Right ventricle myocardium superior (tissue), 1 donor: ENCODE data around the gene RBKS. TPM values are rescaled to one million over a fixed set of nuclear protein-coding genes. Genes with fewer than 3 reads are reported as not detected.

Experiments
- ATAC-seq: fragments of 200-7000 bp; cut with Tn5 transposase; one replicate; pipeline ENCODE4 v1.9.1; 2020; ENCODE audit warnings: mild to moderate bottlenecking; ENCODE audit not compliant: poor library complexity
- DNase-seq: peaks from one replicate; pipeline ENCODE4 v3.0.0-alpha.2; 2020
- intact Hi-C: fragments of 100-400 bp; cut with DNase I; formaldehyde crosslinking; loops from one replicate; pipeline ENCODE4 v1.11.2; 2022
- total RNA-seq: library from RNA; stranded (reverse); fragmentation: NEBNext Ultra II Directional; extraction: Animal tissue kit (Norgen Biotek cat#: 25700); gene quantifications from one replicate; pipeline ENCODE4 v1.2.1, GENCODE V29; 2021
- donor health status: DM: no; HTN: yes; CAD: no; lungs with severe emphysema.

RBKS gene
- total RNA-seq, 1 donor from 2014 or later = 4.2 TPM

DNA sequence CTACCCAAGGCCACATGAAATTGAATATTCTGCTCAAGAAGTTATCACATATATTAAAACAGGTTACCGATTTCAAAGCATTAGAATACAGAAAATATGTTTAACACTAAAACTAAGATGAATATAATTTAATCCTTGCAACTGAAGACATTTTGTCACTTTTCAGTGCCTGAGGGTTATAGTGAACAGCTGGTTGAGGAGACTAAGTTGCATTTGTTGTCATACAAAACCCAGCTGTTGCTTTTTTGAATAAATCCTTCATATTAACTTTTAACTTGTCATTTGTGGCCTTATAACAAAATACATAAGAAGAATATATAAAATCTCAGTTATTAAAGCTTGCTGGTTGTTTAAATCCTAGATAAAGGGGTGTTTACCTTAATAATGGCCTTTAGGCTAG is 37.5 kb downstream of the RBKS start:
- ATAC-seq (no peak), DNase-seq (no peak)
- intact Hi-C loops = no loop called here

DNA sequence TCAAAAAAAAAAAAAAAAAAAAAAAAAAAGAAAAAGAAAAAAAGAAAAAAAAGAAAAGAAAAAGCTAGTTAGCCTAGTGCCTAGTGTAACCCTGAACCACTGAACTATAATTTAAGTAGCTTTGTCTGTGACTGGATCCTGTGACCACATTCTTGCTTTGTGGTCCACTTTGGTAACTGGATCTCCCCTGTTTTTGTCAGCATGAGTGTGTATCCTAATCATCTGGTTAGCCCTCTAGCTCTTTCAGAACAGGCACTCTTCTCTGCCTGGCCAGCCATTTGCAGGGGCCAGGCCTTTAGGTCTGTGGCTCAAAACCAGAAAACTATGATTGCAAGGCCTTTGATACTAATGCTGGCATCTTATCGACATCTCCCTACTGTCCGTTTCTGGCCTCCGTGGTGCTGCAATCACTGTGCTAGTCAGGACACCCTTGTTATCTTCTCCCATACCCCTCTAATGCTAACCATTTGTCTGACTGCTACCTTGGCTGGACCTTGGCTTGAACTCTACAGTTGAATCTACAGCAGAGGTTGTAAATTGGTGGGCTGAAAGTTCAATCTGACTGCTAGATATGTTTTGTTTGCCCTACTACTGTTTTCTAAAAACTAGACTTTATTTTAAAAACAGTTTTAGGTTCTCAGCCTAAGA is 40.5 kb downstream of the RBKS start:
- intact Hi-C loops = no loop called here
- no peak for DNase-seq
- ATAC-seq = no peak

DNA sequence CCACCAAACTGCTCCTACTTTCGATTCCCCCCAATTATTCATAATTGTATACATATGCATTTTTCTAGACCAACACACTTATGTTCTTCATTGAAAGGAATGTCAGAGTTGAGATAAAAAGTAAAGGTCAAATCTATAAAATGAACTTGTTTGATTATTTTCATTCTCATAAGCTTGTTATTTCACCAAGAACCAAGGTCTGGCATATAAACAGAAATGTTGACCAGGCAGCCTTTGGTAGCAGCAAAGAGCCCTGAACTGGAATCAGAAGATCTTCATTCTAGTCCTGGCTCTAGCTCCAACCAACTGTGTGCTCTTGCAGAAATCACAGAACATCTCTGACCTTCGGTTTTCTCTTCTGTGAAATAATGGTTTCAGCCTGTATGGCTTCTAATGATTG is 42.9 kb downstream of the RBKS start:
- ATAC-seq = no peak
- intact Hi-C loops = no loop called here
- no peak for DNase-seq

DNA sequence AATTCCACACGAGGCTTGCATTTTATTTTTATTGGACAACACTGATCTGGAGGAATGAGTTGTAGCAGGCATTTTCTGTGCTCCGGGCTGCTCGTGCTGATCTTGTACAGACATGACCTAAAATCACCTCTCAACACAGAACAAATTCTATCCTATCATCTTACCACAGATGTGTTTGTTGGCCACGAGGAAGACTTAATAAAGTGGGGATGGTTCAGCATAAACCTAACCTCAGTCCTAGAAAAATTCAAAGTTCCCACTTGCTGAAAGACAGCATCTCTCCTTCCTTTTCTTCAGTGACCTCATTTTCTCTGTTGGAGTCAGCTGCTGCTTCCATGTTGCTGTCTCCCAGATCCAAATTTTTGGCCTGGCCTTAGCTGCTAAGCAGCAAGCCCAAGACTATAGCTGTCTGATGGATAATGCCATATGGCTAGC is 45.3 kb downstream of the RBKS start:
- ATAC-seq (peak; percentile 27), DNase-seq (no peak)
- intact Hi-C loops = no loop called here

DNA sequence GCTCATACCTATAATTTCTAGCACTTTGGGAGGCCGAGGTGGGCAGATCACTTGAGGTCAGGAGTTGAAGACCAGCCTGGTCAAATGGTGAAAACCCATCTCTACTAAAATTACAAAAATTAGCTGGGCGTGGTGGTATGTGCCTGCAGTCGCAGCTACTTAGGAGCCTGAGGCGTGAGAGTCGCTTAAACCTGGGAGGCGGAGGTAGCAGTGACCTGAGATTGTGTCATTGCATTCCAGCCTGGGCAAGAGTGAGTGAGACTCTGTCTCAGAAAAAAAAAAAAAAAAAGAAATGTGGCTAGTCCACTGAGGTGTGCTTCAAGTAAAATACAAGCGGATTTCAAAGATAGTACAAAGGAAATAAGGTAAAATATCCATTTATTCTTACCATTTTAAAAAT is 46.2 kb downstream of the RBKS start:
- intact Hi-C loops = no loop called here
- ATAC-seq (no peak), DNase-seq (no peak)

DNA sequence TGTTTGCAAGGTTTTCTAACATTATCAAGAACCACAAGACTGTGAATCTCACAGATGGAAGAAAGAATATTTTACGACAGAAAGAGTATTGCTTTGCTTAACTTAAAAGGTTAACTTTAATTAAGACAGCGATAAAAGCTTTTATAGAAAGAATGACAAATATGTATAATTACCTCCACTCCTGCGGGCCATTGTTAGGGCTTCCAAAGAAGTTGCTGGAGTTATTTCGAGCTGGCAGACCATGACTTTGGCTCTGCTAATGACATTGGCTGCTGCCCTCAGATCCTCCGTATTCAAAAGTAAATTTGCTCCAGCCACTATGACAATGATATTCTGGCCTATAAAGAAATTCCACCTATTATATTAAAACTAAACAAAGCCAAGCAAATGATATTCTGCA is 47.3 kb downstream of the RBKS start:
- intact Hi-C loops = no loop called here
- no peak for DNase-seq
- ATAC-seq = peak; percentile 84

DNA sequence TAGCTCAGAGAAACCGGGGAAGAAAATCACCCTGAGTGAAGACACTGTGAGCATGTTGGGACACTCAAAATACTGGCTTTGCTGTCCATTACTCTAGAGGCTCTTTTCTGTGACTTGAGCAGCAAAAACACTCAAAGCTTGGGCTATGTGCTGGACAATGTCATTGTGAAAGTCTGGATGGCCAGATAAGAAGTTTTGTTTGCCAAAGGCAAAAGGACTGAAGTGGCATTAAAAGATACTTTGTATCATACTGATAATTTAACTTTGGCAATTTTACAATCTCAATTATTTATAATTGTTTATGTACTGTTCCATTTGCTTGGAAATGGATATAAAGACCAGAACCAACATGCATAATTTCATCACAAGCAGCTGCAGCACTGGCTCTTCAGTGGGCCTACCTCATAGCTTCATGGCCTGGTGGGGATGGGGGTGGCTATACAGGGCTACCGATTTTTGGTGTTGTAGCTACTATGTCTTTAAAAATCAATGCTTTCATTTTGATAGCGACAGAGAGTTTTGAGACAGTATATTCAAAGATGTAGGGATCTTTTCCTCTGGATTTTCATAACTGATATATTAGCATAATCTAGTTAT is 51.1 kb downstream of the RBKS start:
- ATAC-seq (no peak), DNase-seq (no peak)
- intact Hi-C loops = no loop called here

DNA sequence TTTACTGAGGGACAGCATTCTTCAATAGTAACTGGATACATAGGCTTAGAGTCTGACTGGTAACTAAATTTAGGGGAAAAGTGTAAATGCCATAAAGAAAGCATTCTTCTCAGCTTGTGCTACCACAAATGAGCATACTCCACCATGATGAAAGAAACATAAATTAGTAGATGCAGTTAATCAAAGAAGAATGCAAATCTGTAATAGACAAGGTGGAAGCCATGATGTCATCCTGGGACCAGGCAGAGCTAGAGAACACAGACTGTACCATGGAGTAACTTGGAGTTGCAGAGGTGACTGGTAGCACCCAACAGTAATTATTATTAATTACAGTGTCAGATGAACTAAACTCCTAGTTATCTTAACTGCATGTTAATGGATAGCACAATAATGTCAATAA is 51.7 kb downstream of the RBKS start:
- DNase-seq = no peak
- no peak for ATAC-seq
- intact Hi-C loops = no loop called here

DNA sequence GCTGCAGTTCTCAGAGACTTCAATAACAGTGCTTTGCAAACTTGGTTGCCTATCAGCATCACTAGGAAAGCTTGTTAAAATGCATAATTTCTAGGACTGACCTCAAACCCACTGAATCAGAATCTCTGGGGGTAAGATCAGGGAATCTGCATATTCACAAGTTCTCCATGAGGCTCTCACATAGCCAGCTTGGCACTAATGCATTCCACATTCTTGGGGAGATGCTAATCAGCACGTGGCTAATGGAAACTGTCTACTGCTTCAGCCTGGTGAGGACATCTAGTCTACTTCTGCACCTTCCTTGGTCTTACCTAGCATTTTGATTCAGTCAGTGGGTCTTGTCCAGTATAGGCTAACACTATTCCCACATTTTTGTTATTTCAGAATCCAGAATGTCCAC is 56.3 kb downstream of the RBKS start:
- intact Hi-C loops = no loop called here
- no peak for DNase-seq
- ATAC-seq = no peak

DNA sequence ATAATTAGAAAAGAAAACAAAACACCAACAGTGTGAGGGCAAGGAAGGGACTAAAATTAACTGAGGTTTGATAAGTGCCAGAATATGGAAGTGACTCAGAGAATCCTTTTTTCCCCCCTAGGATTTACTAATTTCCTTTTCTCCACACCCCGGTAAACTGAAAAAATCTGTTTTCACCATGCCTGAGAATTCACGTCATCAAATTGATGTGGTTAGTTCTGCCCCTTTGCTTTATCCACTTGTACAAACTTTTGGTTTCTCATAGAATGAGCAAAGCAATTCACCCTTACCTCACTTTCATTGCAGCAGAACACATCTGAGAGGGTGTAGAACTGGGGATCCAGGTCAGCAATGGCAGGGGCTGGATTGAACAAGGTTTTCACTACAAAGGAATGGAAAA is 57.8 kb downstream of the RBKS start:
- DNase-seq = no peak
- ATAC-seq = no peak
- intact Hi-C loops = no loop called here

DNA sequence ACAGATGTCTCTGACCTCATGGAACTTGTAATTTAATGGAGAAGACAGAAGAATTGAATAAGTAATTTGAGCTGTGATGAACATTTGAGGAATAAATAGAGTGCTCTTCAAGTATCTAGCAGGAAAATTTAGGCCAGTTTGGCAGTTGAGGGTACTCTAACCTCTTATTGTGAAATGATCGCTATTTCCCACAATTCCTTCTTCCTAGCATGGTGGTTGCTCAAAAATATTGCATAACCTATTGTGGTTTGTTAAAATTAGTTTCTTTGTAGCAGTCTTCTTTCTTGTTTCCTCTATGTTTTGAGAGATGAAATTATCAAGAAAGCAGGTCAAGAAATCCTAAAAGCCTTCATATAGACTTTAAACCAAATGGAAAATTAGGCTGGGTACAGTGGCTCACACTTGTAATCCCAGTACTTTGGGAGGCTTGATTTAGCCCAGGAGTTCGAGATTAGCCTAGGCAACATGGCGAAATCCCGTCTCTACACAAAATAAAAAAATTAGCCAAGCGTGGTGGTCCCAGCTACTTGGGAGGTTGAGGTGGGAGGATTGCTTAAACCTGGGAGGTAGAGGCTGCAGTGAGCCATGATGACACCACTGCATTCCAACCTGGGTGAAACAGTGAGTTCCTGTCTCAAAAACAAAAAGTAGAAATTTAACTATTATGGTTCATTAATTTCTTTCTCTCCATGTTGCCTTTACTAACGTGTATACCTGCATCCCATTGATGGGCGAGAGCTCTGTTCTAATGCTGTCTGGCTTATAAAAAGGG is 58.7 kb downstream of the RBKS start:
- ATAC-seq (no peak), DNase-seq (no peak)
- intact Hi-C loops = no loop called here

DNA sequence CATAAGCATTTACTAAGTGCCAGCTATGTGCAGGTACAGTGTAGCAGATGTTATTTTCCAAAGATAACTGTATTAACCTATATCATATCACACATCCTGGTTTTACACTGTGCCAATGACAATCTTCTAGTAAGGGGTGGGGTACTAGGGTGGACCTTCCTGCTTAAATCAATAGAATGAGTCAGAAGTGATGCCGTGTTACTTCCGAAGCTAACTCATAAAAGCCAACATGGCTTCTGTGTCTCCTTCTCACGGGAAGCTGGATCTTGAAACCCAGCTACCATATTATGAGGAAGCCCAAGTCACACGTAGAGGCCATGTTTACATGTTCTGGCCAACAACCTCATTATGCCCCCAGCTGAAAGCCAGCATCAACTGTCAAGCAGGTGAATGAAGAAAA is 59.5 kb downstream of the RBKS start:
- no peak for ATAC-seq
- intact Hi-C loops = no loop called here
- DNase-seq = no peak

DNA sequence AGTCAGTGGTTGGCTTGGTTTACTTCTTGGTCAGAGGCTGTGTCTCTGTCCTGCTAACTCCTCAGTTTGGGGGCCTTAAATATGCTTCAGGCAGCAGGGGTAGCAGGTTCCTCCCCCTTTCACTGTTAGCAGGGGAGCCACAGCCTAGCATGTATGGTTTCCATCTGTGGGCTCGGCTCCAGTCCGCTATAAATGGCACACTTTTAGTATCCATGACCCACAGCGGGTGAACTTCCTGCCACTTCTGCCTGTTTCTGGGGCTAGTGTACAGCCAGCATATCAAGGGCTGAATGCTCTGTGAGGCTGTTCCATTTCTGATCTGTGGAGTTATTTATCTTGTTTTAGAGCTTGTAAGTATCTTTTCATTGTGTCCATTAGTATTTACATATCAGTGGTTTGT is 60.4 kb downstream of the RBKS start:
- intact Hi-C loops = no loop called here
- no peak for ATAC-seq
- DNase-seq = no peak

DNA sequence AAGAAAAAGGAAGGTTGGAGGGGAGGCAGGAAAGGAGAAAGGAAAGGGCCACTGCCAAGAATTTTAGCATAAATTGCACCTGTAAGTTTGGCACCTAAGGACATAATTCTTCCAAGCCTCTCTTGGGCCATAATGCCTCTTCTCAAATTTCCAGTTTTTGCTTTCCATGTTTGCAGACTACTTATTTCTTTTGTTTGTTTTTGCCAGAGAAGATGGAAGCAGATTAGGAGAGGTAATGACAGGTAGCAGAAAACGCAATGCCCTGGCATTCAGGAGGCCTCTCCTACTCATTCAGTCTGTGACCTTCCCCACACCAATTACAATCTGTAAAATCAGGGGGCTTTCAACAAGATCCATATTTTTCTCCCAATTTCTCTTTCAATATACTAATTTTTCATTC is 61.9 kb downstream of the RBKS start:
- ATAC-seq (no peak), DNase-seq (no peak)
- intact Hi-C loops = no loop called here

DNA sequence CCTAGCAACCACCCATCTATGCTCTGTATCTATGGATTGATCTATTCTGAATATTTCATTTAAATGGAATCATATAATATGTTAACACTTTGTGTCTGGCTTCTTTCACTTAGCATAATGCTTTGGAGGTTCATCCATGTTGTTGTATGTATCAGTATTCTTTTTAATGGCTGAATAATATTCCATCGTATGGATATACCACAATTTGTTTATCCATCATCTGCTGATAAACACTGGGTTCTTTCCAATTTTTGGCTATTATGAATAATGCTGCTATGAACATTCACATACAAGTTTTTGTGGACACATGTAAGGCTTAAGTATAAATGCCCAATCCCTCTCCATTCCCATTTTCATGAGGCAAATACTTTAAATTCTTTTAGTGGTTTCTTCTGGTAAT is 65.8 kb downstream of the RBKS start:
- DNase-seq (no peak), ATAC-seq (no peak)
- intact Hi-C loops = no loop called here

DNA sequence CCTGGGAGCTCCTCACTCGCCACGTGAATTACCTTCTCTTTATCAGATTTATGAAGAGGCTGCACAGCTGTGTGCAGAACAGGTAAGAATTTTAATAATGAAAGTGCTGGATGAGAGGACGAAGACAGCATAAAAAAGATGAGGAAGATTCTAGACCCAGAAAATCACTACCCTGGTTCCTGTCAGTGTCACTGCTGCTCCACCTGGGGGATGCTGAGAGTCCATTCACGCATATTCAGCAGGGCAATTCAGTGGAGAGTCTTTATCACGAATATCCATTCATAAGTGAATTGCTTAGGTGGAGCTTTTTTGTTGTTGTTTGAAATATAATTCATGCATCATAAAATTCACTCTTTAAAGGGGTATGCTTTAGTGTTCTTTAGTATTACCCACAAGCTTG is 66.6 kb downstream of the RBKS start:
- peak; percentile 83 for ATAC-seq
- DNase-seq = no peak
- intact Hi-C loops = no loop called here

DNA sequence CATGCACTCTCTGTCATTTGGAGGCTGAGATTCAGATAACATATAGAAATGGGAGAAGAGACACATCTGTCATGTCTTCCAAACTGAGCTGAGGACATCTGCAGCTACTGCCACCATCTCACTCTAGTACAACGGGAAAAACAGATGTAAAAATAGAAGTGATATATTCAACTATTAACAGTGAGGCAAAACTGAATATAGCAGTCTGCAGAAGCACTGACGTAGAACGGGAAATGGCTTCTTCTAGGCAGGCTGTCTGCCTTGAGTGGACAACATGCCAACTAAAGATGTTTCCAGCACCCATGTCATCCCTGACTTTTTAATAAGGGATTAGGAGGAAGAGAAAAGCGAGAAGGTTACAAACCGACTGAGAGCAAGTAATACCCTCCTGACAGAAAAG is 67.1 kb downstream of the RBKS start:
- intact Hi-C loops = no loop called here
- peak; percentile 80 for ATAC-seq
- DNase-seq = no peak

DNA sequence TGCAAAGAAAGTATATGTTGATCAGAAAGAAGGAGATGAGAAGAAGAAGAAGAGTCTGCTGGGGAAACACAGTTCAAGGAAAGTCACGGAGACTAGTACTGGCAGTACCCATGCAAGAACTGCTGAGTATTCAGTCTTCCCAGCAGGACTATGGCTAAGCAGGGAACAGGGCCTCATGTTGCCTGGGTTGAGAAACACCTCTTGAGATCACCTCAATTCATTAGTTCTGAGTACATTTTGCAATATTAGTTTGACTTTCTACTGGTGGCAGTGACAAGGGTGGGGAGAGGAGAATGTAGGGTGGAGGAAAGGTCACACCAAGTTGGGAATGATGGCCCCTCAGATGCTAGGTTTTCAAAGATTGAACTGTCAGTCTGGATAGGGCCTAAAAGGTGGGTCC is 68.1 kb downstream of the RBKS start:
- intact Hi-C loops = no loop called here
- ATAC-seq = peak; percentile 35
- DNase-seq = no peak

DNA sequence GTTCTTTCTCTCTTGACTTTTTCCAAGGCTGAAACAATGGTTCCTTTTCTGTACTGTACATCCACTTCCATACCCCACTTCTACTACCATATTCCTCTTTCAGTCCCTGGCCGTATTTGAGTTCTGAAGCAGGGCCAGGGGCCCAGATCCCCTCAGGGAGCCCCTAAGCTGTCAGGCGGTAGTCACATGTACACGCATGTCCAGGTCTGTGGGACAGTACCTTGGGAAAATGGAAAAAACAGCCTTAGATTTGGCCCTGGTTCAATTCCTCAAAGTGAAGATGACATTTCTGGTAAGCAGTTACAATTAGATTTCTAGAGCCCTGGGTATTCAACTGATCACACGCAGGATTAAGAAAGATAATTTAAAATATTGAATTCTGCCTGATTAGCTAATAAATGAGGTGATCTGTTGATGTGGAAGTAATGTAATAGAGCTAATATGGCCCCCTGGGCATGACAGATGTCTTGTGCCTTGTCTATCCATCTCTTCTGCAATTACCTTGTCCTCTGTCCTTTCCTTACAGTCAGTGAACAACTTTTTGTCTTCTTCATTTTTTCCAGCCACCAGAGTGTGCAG is 74.2 kb downstream of the RBKS start:
- intact Hi-C loops = no loop called here
- no peak for ATAC-seq

DNA sequence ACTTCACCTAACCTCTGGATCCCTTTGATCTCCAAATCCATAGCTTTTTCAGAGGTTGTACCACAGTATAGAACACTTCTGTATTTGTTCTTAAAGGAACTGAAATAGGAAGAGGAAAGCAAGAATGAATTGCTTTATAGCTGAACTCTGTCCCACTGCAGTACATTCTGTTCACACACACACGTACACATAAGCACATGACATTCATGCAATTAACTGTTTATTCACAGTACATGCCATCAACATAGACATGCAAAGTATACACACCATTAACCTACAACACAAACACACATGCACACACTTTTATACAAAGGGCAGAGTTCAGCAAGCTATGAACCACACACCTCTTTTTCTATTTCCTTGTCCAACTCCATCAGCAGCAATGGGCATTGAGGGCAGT is 75.4 kb downstream of the RBKS start:
- ATAC-seq (no peak), DNase-seq (no peak)
- intact Hi-C loops = no loop called here

More for the DNA sequence above, 74.2 kb downstream of the RBKS start:
- no peak for DNase-seq
